Measurements from ENCODE around the gene CDH18.

DNA sequence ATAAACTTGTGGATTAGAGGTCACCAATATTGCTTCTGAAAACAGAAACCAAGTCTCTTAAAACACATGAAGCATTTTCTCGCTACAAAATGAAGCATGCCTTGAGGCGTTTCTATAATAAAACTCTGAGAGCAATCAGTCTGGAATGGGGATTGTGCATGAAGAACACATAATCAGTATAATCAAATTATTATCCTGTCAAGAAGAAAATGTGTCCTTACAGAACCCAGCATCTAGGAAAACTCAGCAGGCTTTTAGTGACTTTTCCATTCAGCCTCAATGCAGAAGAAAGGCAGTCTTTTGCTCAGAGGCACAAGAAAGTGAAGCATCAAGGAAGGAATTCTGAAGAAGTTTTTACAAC, 121.9 kb downstream of the CDH18 start:
- TF ChIP-seq, protein P1, sequence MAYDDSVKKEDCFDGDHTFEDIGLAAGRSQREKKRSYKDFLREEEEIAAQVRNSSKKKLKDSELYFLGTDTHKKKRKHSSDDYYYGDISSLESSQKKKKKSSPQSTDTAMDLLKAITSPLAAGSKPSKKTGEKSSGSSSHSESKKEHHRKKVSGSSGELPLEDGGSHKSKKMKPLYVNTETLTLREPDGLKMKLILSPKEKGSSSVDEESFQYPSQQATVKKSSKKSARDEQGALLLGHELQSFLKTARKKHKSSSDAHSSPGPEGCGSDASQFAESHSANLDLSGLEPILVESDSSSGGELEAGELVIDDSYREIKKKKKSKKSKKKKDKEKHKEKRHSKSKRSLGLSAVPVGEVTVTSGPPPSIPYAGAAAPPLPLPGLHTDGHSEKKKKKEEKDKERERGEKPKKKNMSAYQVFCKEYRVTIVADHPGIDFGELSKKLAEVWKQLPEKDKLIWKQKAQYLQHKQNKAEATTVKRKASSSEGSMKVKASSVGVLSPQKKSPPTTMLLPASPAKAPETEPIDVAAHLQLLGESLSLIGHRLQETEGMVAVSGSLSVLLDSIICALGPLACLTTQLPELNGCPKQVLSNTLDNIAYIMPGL (CRISPR knock-in tag; IDR thresholded peaks at IDR 0.05; ENCODE audit: borderline replicate concordance in 1 of 2, low read depth in 1 of 2), result no peak
- TF ChIP-seq ZNF232 (CRISPR knock-in tag; IDR thresholded peaks at IDR 0.05; ENCODE audit: borderline replicate concordance) (no peak), POLR2AphosphoS5 (IDR thresholded peaks at IDR 0.05; ENCODE audit: low read depth, low read length) (no peak), ARHGAP35 (CRISPR knock-in tag; IDR thresholded peaks at IDR 0.05; ENCODE audit: borderline replicate concordance) (no peak)
